ENCODE data around the gene TMEM131. TPM values are rescaled to one million over a fixed set of nuclear protein-coding genes. Genes with fewer than 3 reads are reported as not detected.

Gene TMEM131
- total and polyA plus RNA-seq, 10 of the 15 experiments (the other 5 are each of a cell fraction or from before 2014, with no cell fraction given): 6.0 to 48.2 (median 23.2) TPM

DNA sequence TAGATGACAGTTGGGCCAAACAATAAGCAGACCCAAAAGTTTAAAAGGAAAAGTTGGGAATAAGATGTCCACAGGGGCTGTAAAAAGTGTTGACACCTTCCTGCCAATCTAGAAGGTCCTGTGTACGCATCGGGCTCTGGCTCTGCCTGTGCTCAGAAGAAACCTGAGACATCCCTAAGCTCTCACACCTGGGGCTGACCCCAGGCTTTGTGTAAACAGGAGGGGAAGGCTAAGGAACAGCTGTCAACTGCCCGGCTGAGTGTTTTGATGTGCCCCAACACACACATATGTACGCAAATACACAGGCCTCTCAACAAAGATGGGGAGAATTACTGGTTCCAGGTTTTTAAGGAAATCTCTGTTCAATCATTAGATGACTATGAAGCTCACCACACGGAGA is 59.5 kb downstream of the TMEM131 start (continued):
- TF ChIP-seq ZNF384 (IDR thresholded peaks at IDR 0.05; ENCODE audit: borderline replicate concordance, low read depth, low read length): no peak
- no peak for TF ChIP-seq SPI1 (IDR thresholded peaks at IDR 0.05; ENCODE audit: borderline replicate concordance, insufficient read depth, low read depth, low read length)
- no peak for TF ChIP-seq ZNF24 (IDR thresholded peaks at IDR 0.05)
- TF ChIP-seq CBFB (IDR thresholded peaks at IDR 0.05; ENCODE audit: low read depth): no peak
- no peak for TF ChIP-seq CEBPB (IDR thresholded peaks at IDR 0.05; ENCODE audit: borderline replicate concordance in 1 of 2, low read depth in 2 of 2, low read length in 2 of 2)
- no peak for TF ChIP-seq BCL11A (IDR thresholded peaks at IDR 0.05; ENCODE audit: low read depth, low read length)
- no peak for TF ChIP-seq JUNB (IDR thresholded peaks at IDR 0.05)
- TF ChIP-seq CBX3 (IDR thresholded peaks at IDR 0.05; ENCODE audit: borderline replicate concordance, low read depth): no peak
- TF ChIP-seq JUND (IDR thresholded peaks at IDR 0.05; ENCODE audit: low read depth, low read length): no peak
- no peak for TF ChIP-seq BMI1 (IDR thresholded peaks at IDR 0.05; ENCODE audit: borderline replicate concordance)
- no peak for TF ChIP-seq DPF2 (IDR thresholded peaks at IDR 0.05)
- no peak for TF ChIP-seq SUZ12 (IDR thresholded peaks at IDR 0.05; ENCODE audit: unreplicated experiment)
- no peak for TF ChIP-seq MEF2A (IDR thresholded peaks at IDR 0.05; ENCODE audit: insufficient read depth, low read depth, low read length)
- no peak for TF ChIP-seq CREB1 (IDR thresholded peaks at IDR 0.05; ENCODE audit: low read depth)
- TF ChIP-seq FOXK2 (IDR thresholded peaks at IDR 0.05): no peak
- TF ChIP-seq TARDBP (IDR thresholded peaks at IDR 0.05; ENCODE audit: borderline replicate concordance): no peak
- no peak for TF ChIP-seq KLF5 (IDR thresholded peaks at IDR 0.05; ENCODE audit: partially characterized antibody)
- no peak for TF ChIP-seq BRCA1 (IDR thresholded peaks at IDR 0.05; ENCODE audit: low read depth, low read length)
- TF ChIP-seq TAF1 (IDR thresholded peaks at IDR 0.05; ENCODE audit: borderline replicate concordance, low read depth, low read length): no peak
- no peak for TF ChIP-seq ZZZ3 (IDR thresholded peaks at IDR 0.05; ENCODE audit: control insufficient read depth, insufficient read length, low read depth)
- TF ChIP-seq SMARCA5 (IDR thresholded peaks at IDR 0.05): 0 out of 2 replicates have a peak, but pooled peaks have one; percentile 24
- TF ChIP-seq, protein P1, sequence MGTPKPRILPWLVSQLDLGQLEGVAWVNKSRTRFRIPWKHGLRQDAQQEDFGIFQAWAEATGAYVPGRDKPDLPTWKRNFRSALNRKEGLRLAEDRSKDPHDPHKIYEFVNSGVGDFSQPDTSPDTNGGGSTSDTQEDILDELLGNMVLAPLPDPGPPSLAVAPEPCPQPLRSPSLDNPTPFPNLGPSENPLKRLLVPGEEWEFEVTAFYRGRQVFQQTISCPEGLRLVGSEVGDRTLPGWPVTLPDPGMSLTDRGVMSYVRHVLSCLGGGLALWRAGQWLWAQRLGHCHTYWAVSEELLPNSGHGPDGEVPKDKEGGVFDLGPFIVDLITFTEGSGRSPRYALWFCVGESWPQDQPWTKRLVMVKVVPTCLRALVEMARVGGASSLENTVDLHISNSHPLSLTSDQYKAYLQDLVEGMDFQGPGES (IDR thresholded peaks at IDR 0.05): no peak
- no peak for TF ChIP-seq LARP7 (IDR thresholded peaks at IDR 0.05)
- TF ChIP-seq HDGF (IDR thresholded peaks at IDR 0.05): no peak
- TF ChIP-seq ZNF687 (IDR thresholded peaks at IDR 0.05): no peak
- TF ChIP-seq RAD21 (IDR thresholded peaks at IDR 0.05; ENCODE audit: insufficient read depth, low read depth, low read length): no peak
- TF ChIP-seq MXI1 (IDR thresholded peaks at IDR 0.05; ENCODE audit: low read depth, low read length): no peak
- TF ChIP-seq, protein P2, sequence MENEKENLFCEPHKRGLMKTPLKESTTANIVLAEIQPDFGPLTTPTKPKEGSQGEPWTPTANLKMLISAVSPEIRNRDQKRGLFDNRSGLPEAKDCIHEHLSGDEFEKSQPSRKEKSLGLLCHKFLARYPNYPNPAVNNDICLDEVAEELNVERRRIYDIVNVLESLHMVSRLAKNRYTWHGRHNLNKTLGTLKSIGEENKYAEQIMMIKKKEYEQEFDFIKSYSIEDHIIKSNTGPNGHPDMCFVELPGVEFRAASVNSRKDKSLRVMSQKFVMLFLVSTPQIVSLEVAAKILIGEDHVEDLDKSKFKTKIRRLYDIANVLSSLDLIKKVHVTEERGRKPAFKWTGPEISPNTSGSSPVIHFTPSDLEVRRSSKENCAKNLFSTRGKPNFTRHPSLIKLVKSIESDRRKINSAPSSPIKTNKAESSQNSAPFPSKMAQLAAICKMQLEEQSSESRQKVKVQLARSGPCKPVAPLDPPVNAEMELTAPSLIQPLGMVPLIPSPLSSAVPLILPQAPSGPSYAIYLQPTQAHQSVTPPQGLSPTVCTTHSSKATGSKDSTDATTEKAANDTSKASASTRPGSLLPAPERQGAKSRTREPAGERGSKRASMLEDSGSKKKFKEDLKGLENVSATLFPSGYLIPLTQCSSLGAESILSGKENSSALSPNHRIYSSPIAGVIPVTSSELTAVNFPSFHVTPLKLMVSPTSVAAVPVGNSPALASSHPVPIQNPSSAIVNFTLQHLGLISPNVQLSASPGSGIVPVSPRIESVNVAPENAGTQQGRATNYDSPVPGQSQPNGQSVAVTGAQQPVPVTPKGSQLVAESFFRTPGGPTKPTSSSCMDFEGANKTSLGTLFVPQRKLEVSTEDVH (IDR thresholded peaks at IDR 0.05; ENCODE audit: low read depth, partially characterized antibody): no peak

All from GM12878 (cell line).